OCI-LY7 (cell line): ENCODE results near the gene RXRA. TPM values are rescaled to one million over a fixed set of nuclear protein-coding genes. Genes with fewer than 3 reads are reported as not detected.

ENCODE experiments used
- BruUV-seq: library from RNA; stranded (reverse); fragments of 400-500 nt; replicated peaks from 2 replicates; lab custom pipeline; 2021; lab: Mats Ljungman, UMichigan
- CTCF ChIA-PET: fragments of 300-600 bp; sonication (Branson Sonifier 250); formaldehyde crosslinking; loops from one replicate; lab custom pipeline; 2022; ENCODE audit warnings: antibody characterized with exemption; ENCODE audit not compliant: unreplicated experiment; lab: Charles Lee
- POLR2A ChIA-PET: fragments of 300-600 bp; sonication (Branson Sonifier 250); formaldehyde crosslinking; loops from one replicate; lab custom pipeline; 2022; ENCODE audit warnings: antibody characterized with exemption; lab: Charles Lee
- DNase-seq: peaks from one replicate; pipeline ENCODE4 v3.0.0-alpha.2; 2015; ENCODE audit warnings: low spot score
- H2AFZ ChIP-seq: fragments of 200-600 bp; sonication (generic), shearing (Covaris generic); 2 replicates; pipeline ENCODE4 v1.6.1; 2014; ENCODE audit warnings: mild to moderate bottlenecking, antibody characterized with exemption, low read length, moderate library complexity
- H3K27ac ChIP-seq: fragments of 200-600 bp; sonication (generic); 2 replicates; pipeline ENCODE4 v1.5.1; 2014; ENCODE audit warnings: mixed run types, low read depth, mild to moderate bottlenecking, moderate library complexity, low read length, inconsistent platforms; ENCODE audit not compliant: poor library complexity, severe bottlenecking
- H3K36me3 ChIP-seq: fragments of 200-600 bp; sonication (generic); 2 replicates; pipeline ENCODE4 v1.6.1; 2014; ENCODE audit warnings: mild to moderate bottlenecking, antibody characterized with exemption, low read length, moderate library complexity, mixed read lengths; ENCODE audit not compliant: insufficient read depth
- H3K4me1 ChIP-seq: fragments of 200-600 bp; sonication (generic); 2 replicates; pipeline ENCODE4 v1.5.1; 2014; ENCODE audit warnings: mild to moderate bottlenecking, low read length; ENCODE audit not compliant: insufficient read depth, poor library complexity, severe bottlenecking
- H3K4me2 ChIP-seq: fragments of 200-600 bp; sonication (generic); 2 replicates; pipeline ENCODE4 v1.6.1; 2014; ENCODE audit warnings: mild to moderate bottlenecking, low read length
- H3K4me3 ChIP-seq: fragments of 200-600 bp; sonication (generic); 2 replicates; pipeline ENCODE4 v1.5.1; 2014; ENCODE audit warnings: mild to moderate bottlenecking, low read depth, low read length; ENCODE audit not compliant: poor library complexity, severe bottlenecking
- H3K79me2 ChIP-seq: fragments of 200-600 bp; sonication (generic); 2 replicates; pipeline ENCODE4 v1.6.1; 2016; ENCODE audit warnings: low read depth, mild to moderate bottlenecking, low read length, moderate library complexity, mixed read lengths; ENCODE audit not compliant: insufficient read depth
- H3K9me2 ChIP-seq: fragments of 200-600 bp; sonication (generic); 2 replicates; pipeline ENCODE4 v1.6.1; 2016; ENCODE audit warnings: mild to moderate bottlenecking, low read length, mixed read lengths; ENCODE audit not compliant: insufficient read depth
- H3K9me3 ChIP-seq: fragments of 200-600 bp; sonication (generic); 2 replicates; pipeline ENCODE4 v1.6.1; 2014; ENCODE audit warnings: mild to moderate bottlenecking, mixed run types, low read length, mixed read lengths
- H4K20me1 ChIP-seq: fragments of 200-600 bp; sonication (generic); 2 replicates; pipeline ENCODE4 v1.6.1; 2014; ENCODE audit warnings: mild to moderate bottlenecking, antibody characterized with exemption, low read length, moderate library complexity, mixed read lengths; ENCODE audit not compliant: insufficient read depth
- CTCF ChIP-seq: fragments of 200-600 bp; sonication (generic); conservative IDR thresholded peaks from 2 replicates; pipeline ENCODE4 v1.5.1; 2014; ENCODE audit warnings: mild to moderate bottlenecking, antibody characterized with exemption, low read length, moderate library complexity, mixed read lengths
- EZH2phosphoT487 ChIP-seq: fragments of 200-600 bp; sonication (generic); IDR thresholded peaks from 2 replicates; pipeline ENCODE4 v1.6.1; 2018; ENCODE audit warnings: low read depth, borderline replicate concordance, mild to moderate bottlenecking, mixed run types, antibody characterized with exemption, low read length, moderate library complexity, mixed read lengths
- intact Hi-C: fragments of 100-400 bp; cut with micrococcal nuclease; formaldehyde crosslinking; loops from one replicate; pipeline ENCODE4 v1.10.0; 2022; ENCODE audit not compliant: unreplicated experiment
- total RNA-seq, 2 experiments: library from RNA; depleted of rRNA in 1 of 2; stranded (reverse); fragments of >200 nt in 1 of 2; shearing (Covaris generic) in 1 of 2; gene quantifications; 2 replicates each; pipeline ENCODE4 v1.2.3, GENCODE V29; 2014 to 2022

Gene RXRA
- total RNA-seq, 2 experiments from 2014 or later, result 0.25 to 0.40 TPM

GRCh38 chr9:134410071-134410834, 84.0 kb downstream of the RXRA start:
- no peak for DNase-seq
- CTCF ChIA-PET, result no interaction called here
- intact Hi-C loops, result no loop called here
- Histone ChIP-seq H3K9me3 (no peaks in the 10 kb centered on the region), H3K4me3 (no peak overlapping the region), H3K9me2 (no peaks in the 10 kb centered on the region), H3K4me2 (no peak overlapping the region), H4K20me1 (no peaks in the 10 kb centered on the region), H3K79me2 (no peaks in the 10 kb centered on the region), H3K27ac (no peak overlapping the region), H3K36me3 (no peaks in the 10 kb centered on the region), H2AFZ (no peak overlapping the region), H3K4me1 (peaks cover 26% of the 10 kb centered on the region)
- POLR2A ChIA-PET, result no interaction called here
- TF ChIP-seq CTCF, result no peak
- TF ChIP-seq EZH2phosphoT487, result no peak
- no TSS peak for BruUV-seq

- BruUV-seq, result no TSS peak
- TF ChIP-seq EZH2phosphoT487 (no peak), CTCF (no peak)
- no peaks in the 10 kb centered on the region for H3K79me2 ChIP-seq
- no peaks in the 10 kb centered on the region for H3K9me2 ChIP-seq
- no peak overlapping the region for H3K4me3 ChIP-seq
- no peaks in the 10 kb centered on the region for H3K9me3 ChIP-seq
- ChIA-PET CTCF (no interaction called here), POLR2A (no interaction called here)
- no peak overlapping the region for H3K4me2 ChIP-seq
- H4K20me1 ChIP-seq, result no peaks in the 10 kb centered on the region
- DNase-seq, result no peak
- H3K36me3 ChIP-seq, result no peaks in the 10 kb centered on the region
- no peak overlapping the region for H3K27ac ChIP-seq
- intact Hi-C loops, result no loop called here
- H2AFZ ChIP-seq, result no peak overlapping the region
- peaks cover 20% of the 10 kb centered on the region for H3K4me1 ChIP-seq
Measured at GRCh38 chr9:134410835-134411217, 84.6 kb downstream of the RXRA start.
